Measurements from ENCODE around the gene EBPL. TPM values are rescaled to one million over a fixed set of nuclear protein-coding genes. Genes with fewer than 3 reads are reported as not detected.

EBPL gene
- total and polyA plus RNA-seq, 2 of the 4 experiments (the other 2 are of a cell fraction), result 57.9 to 65.3 TPM

DNA sequence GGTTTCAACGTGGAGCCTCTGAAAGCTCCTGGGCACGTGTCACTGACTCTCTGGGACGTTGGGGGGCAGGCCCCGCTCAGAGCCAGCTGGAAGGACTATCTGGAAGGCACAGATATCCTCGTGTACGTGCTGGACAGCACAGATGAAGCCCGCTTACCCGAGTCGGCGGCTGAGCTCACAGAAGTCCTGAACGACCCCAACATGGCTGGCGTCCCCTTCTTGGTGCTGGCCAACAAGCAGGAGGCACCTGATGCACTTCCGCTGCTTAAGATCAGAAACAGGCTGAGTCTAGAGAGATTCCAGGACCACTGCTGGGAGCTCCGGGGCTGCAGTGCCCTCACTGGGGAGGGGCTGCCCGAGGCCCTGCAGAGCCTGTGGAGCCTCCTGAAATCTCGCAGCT is 60.7 kb downstream of the EBPL start:
- Histone ChIP-seq H3K36me3 (ENCODE audit: control insufficient read depth, insufficient read depth, low read length) (no peaks in the 10 kb centered on the region), H3K14ac (replicated peaks; ENCODE audit: low read depth, low read length) (no peak overlapping the region), H3K79me1 (ENCODE audit: low read depth in 1 of 2, low read length in 2 of 2) (no peaks in the 10 kb centered on the region), H2AK5ac (ENCODE audit: low read depth, low read length) (no peak overlapping the region), H3K9ac (ENCODE audit: low read depth, low read length) (no peak overlapping the region), H2AFZ (replicated peaks; ENCODE audit: low read length, poor library complexity) (peak overlapping the region; percentile 13), H4K5ac (ENCODE audit: low read depth, low read length) (no peak overlapping the region), H3K27ac (ENCODE audit: insufficient read depth, low read length) (no peak overlapping the region), H3K4me3 (ENCODE audit: insufficient read depth, low read depth, low read length) (no peak overlapping the region), H4K91ac (ENCODE audit: insufficient read depth, low read depth, low read length) (no peak overlapping the region), H2BK5ac (ENCODE audit: low read depth, low read length, poor library complexity, severe bottlenecking) (no peak overlapping the region), H4K8ac (ENCODE audit: low read depth in 2 of 2, low read length in 2 of 2) (no peak overlapping the region), H2BK20ac (ENCODE audit: low read depth, low read length) (no peak overlapping the region; the same call in 1 of the 2 replicates), H2BK120ac (ENCODE audit: low read depth, low read length) (no peak overlapping the region), H3K18ac (ENCODE audit: low read depth, low read length) (no peak overlapping the region), H3K4me1 (ENCODE audit: control insufficient read depth, insufficient read depth, low read length) (peaks cover 4% of the 10 kb centered on the region; the same call in 1 of the 2 replicates), H2AK9ac (replicated peaks; ENCODE audit: low read depth, low read length, poor library complexity) (no peak overlapping the region), H3K56ac (ENCODE audit: extremely low read depth, insufficient read depth, low read length) (no peak overlapping the region), H3K9me1 (ENCODE audit: insufficient read depth, low read length) (0 out of 2 replicates have a peak, but pooled peaks cover 4% of the 10 kb centered on the region), H3K4me2 (ENCODE audit: low read depth, low read length) (no peak overlapping the region), H2BK15ac (ENCODE audit: low read depth, low read length) (no peak overlapping the region), H3K9me3 (ENCODE audit: control insufficient read depth, insufficient read depth, low read length) (no peaks in the 10 kb centered on the region), H3K4ac (ENCODE audit: low read depth, low read length) (no peak overlapping the region), H3K27me3 (ENCODE audit: control insufficient read depth, insufficient read depth, low read length) (no peaks in the 10 kb centered on the region), H4K20me1 (ENCODE audit: insufficient read depth, low read length) (no peaks in the 10 kb centered on the region), H3K23ac (ENCODE audit: low read depth, low read length) (no peak overlapping the region)
- no peak for TF ChIP-seq MXI1 (IDR thresholded peaks at IDR 0.05; ENCODE audit: borderline replicate concordance, low read depth, low read length)
- TF ChIP-seq MAZ (IDR thresholded peaks at IDR 0.05; ENCODE audit: borderline replicate concordance, low read depth, low read length), result no peak
- no peak for TF ChIP-seq CHD1 (IDR thresholded peaks at IDR 0.05; ENCODE audit: low read depth, low read length)
- TF ChIP-seq, protein P1, sequence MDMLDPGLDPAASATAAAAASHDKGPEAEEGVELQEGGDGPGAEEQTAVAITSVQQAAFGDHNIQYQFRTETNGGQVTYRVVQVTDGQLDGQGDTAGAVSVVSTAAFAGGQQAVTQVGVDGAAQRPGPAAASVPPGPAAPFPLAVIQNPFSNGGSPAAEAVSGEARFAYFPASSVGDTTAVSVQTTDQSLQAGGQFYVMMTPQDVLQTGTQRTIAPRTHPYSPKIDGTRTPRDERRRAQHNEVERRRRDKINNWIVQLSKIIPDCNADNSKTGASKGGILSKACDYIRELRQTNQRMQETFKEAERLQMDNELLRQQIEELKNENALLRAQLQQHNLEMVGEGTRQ (IDR thresholded peaks at IDR 0.05; ENCODE audit: low read depth, low read length), result no peak
- TF ChIP-seq, protein P2, sequence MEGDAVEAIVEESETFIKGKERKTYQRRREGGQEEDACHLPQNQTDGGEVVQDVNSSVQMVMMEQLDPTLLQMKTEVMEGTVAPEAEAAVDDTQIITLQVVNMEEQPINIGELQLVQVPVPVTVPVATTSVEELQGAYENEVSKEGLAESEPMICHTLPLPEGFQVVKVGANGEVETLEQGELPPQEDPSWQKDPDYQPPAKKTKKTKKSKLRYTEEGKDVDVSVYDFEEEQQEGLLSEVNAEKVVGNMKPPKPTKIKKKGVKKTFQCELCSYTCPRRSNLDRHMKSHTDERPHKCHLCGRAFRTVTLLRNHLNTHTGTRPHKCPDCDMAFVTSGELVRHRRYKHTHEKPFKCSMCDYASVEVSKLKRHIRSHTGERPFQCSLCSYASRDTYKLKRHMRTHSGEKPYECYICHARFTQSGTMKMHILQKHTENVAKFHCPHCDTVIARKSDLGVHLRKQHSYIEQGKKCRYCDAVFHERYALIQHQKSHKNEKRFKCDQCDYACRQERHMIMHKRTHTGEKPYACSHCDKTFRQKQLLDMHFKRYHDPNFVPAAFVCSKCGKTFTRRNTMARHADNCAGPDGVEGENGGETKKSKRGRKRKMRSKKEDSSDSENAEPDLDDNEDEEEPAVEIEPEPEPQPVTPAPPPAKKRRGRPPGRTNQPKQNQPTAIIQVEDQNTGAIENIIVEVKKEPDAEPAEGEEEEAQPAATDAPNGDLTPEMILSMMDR (conservative IDR thresholded peaks at IDR 0.05; ENCODE audit: low read depth, low read length), result no peak
- CTCF ChIA-PET, result no interaction called here
- intact Hi-C loops (cut with micrococcal nuclease) (no loop called here), in situ Hi-C loops (cut with MboI; ENCODE audit: low sequenced_read_pairs) (no loop called here), dilution Hi-C loops (cut with HindIII; ENCODE audit: low sequenced_read_pairs, unreplicated experiment) (no loop called here)
- POLR2A ChIA-PET (ENCODE audit: unreplicated experiment), result no interaction called here
- 81% methylated on average over 16 of the region's 16 CpGs; no CpG with 5 or more reads in 1 of the 2 experiments for whole genome bisulfite sequencing, 2 experiments (ENCODE audit: extremely low coverage in 2 of 2, insufficient read length in 1 of 2)
- BruUV-seq (replicated peaks), result no TSS peak
- DNase-seq (no peak), ATAC-seq (ENCODE audit: low read depth) (no peak)
